CD14-positive monocyte (primary cell): Measurements from ENCODE around the gene PRKAB1. TPM values are rescaled to one million over a fixed set of nuclear protein-coding genes. Genes with fewer than 3 reads are reported as not detected.

Source experiments
- DNase-seq, 3 donors: peaks; one replicate each; pipeline ENCODE4 v3.0.0-alpha.2; 2011 to 2022
- H2AFZ ChIP-seq: 2 replicates; pipeline ENCODE4 v1.6.0; 2012; ENCODE audit warnings: mild to moderate bottlenecking, low read depth, low read length, inconsistent platforms; ENCODE audit not compliant: insufficient read depth, poor library complexity, severe bottlenecking
- H3K27ac ChIP-seq, 2 donors: 1 replicate in 1 of 2; 2 replicates in 1 of 2; pipeline ENCODE4 v1.5.1; 2012 to 2013; ENCODE audit warnings: low read length in 2 of 2, control low read depth in 1 of 2, inconsistent platforms in 1 of 2, low read depth in 1 of 2, mild to moderate bottlenecking in 1 of 2
- H3K27me3 ChIP-seq, 2 donors: one replicate each; pipeline versions ENCODE4 v1.6.0 to v1.6.1; 2011 to 2013; ENCODE audit warnings: low read length in 2 of 2; ENCODE audit not compliant: control insufficient read depth in 2 of 2, insufficient read depth in 2 of 2
- H3K36me3 ChIP-seq, 2 donors: replicated peaks in 1 of 2; 1 replicate in 1 of 2; 2 replicates in 1 of 2; pipeline versions ENCODE4 v1.5.1 to v1.6.1; 2012 to 2013; ENCODE audit warnings: low read length in 2 of 2, control low read depth in 1 of 2, inconsistent platforms in 1 of 2, mild to moderate bottlenecking in 1 of 2; ENCODE audit not compliant: insufficient read depth in 2 of 2, control insufficient read depth in 1 of 2
- H3K4me1 ChIP-seq, 2 donors: 1 replicate in 1 of 2; 2 replicates in 1 of 2; pipeline versions ENCODE4 v1.5.1 to v1.6.1; 2012 to 2013; ENCODE audit warnings: low read length in 2 of 2, control low read depth in 1 of 2, inconsistent platforms in 1 of 2, mild to moderate bottlenecking in 1 of 2, moderate library complexity in 1 of 2; ENCODE audit not compliant: insufficient read depth in 2 of 2, control insufficient read depth in 1 of 2
- H3K4me2 ChIP-seq: replicated peaks from 2 replicates; pipeline ENCODE3; 2012; ENCODE audit warnings: low read length, moderate library complexity, mild to moderate bottlenecking; ENCODE audit not compliant: poor library complexity, severe bottlenecking; ENCODE audit errors: extremely low read depth
- H3K4me3 ChIP-seq, 3 experiments: fragments of 200-600 bp in 1 of 3; sonication (generic) in 1 of 3; replicated peaks in 1 of 3; 1 replicate in 2 of 3; 2 replicates in 1 of 3; pipeline ENCODE4 v1.5.1; 2011 to 2013; ENCODE audit warnings: low read length in 3 of 3, mild to moderate bottlenecking in 3 of 3, control low read depth in 2 of 3, low read depth in 2 of 3, inconsistent platforms in 1 of 3, moderate library complexity in 1 of 3
- H3K79me2 ChIP-seq: 2 replicates; pipeline ENCODE4 v1.6.0; 2012; ENCODE audit warnings: mild to moderate bottlenecking, control low read depth, inconsistent platforms, low read length, moderate library complexity; ENCODE audit not compliant: insufficient read depth
- H3K9ac ChIP-seq: 2 replicates; pipeline ENCODE4 v1.6.0; 2017; ENCODE audit warnings: low read length, mild to moderate bottlenecking; ENCODE audit not compliant: insufficient read depth, poor library complexity, severe bottlenecking
- H3K9me3 ChIP-seq, 2 donors: replicated peaks in 1 of 2; 1 replicate in 1 of 2; 2 replicates in 1 of 2; pipeline versions ENCODE4 v1.5.1 to v1.6.1; 2012 to 2013; ENCODE audit warnings: low read length in 2 of 2, control low read depth in 1 of 2; ENCODE audit not compliant: control insufficient read depth in 1 of 2, insufficient read depth in 1 of 2
- H4K20me1 ChIP-seq: 2 replicates; pipeline ENCODE4 v1.6.0; 2012; ENCODE audit warnings: mild to moderate bottlenecking, low read length, control low read depth, moderate library complexity; ENCODE audit not compliant: insufficient read depth
- H3K27ac Mint-ChIP-seq, 7 donors: one replicate each; pipeline ENCODE4 v1.8.0; 2020; ENCODE audit warnings: mild to moderate bottlenecking in 7 of 7, mixed read lengths in 7 of 7, moderate library complexity in 6 of 7, inconsistent platforms in 2 of 7
- H3K27me3 Mint-ChIP-seq, 3 donors: one replicate each; pipeline ENCODE4 v1.8.0; 2021 to 2022; ENCODE audit warnings: low read depth in 3 of 3, mild to moderate bottlenecking in 3 of 3, mixed read lengths in 3 of 3, moderate library complexity in 3 of 3, inconsistent platforms in 1 of 3
- H3K36me3 Mint-ChIP-seq, 2 donors: one replicate each; pipeline ENCODE4 v1.8.0; 2020; ENCODE audit warnings: mixed read lengths in 2 of 2, inconsistent platforms in 1 of 2, mild to moderate bottlenecking in 1 of 2
- H3K4me1 Mint-ChIP-seq: one replicate; pipeline ENCODE4 v1.8.0; 2020; ENCODE audit warnings: mild to moderate bottlenecking, mixed read lengths
- H3K4me3 Mint-ChIP-seq, 2 donors: one replicate each; pipeline ENCODE4 v1.8.0; 2020; ENCODE audit warnings: mild to moderate bottlenecking in 2 of 2, mixed read lengths in 2 of 2, moderate library complexity in 1 of 2
- H3K9me3 Mint-ChIP-seq, 7 donors: one replicate each; pipeline ENCODE4 v1.8.0; 2020 to 2022; ENCODE audit warnings: mixed read lengths in 7 of 7, mild to moderate bottlenecking in 6 of 7, moderate library complexity in 6 of 7, inconsistent platforms in 2 of 7
- CTCF ChIP-seq: fragments of 200-600 bp; IDR thresholded peaks from one replicate; pipeline ENCODE4 v1.8.0; 2022; ENCODE audit warnings: antibody characterized with exemption, mild to moderate bottlenecking
- WGBS: methylation state at CpG from one replicate; pipeline ENCODE4 v1.1.5; 2013; ENCODE audit warnings: missing lambda C conversion rate; ENCODE audit not compliant: insufficient coverage; 5-methylcytosine and 5-hydroxymethylcytosine counted together
- intact Hi-C, 2 donors: fragments of 100-400 bp; cut with micrococcal nuclease; formaldehyde crosslinking; loops; one replicate each; pipeline versions ENCODE4 v1.15.0 to v1.15.1; 2023
- polyA plus RNA-seq, 3 donors: library from polyadenylated mRNA; depleted of rRNA in 1 of 3; unstranded in 2 of 3; stranded (reverse) in 1 of 3; fragments of 300-500 nt in 2 of 3; fragments of >200 nt in 1 of 3; fragmentation: Illumina TruSeq in 2 of 3; gene quantifications; 1 replicate in 2 of 3; 2 replicates in 1 of 3; pipeline ENCODE4 v1.2.3, GENCODE V29; 2012 to 2021

PRKAB1 gene
- polyA plus RNA-seq, 3 donors = 20.5 to 35.9 (median 23.0) TPM

DNA sequence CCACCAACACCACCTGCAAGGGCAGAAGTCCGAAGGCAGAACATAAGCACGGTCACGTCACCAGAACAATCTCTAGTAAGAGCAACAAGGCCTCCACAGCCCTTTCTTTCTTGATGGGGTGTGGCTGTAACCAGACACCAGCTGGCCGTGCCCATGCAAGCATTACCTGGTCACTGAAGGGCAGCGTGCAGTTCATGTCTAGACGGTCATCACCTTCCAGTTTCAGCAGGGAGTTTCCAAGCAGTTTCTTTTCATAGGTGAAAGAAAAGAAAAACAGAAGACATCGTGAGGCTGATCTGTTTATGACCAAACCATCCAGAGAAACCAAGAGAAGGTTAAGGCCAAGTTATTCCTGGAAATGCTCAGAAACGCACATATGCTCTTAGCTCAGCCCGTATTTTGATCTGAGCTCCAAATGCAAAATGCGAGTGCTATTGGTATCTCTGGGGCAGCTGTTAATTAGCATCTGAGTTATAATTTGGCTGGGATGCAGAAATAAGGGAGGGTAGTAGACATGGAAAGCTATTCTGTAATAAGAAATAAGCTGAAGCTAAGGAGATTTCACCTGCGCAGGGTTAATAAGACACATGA is 42.5 kb downstream of the PRKAB1 start:
- Histone ChIP-seq H4K20me1 (no peaks in the 10 kb centered on the region), H3K9me3 (no peaks in the 10 kb centered on the region), H3K9ac (no peak overlapping the region), H3K79me2 (no peaks in the 10 kb centered on the region), H3K4me2 (no peak overlapping the region), H3K27ac (no peak overlapping the region), H3K27me3 (no peaks in the 10 kb centered on the region), H3K4me3 (no peak overlapping the region), H3K4me1 (no peaks in the 10 kb centered on the region), H3K36me3 (peaks cover 59 to 93% of the 10 kb centered on the region in 2 donors), H2AFZ (no peak overlapping the region)
- WGBS = 98% methylated on average over 7 of the region's 11 CpGs
- intact Hi-C loops = no loop called here
- H3K9me3 Mint-ChIP-seq = no peaks in the 10 kb centered on the region
- no peak for DNase-seq
- no peak for TF ChIP-seq CTCF
- no peak overlapping the region for H3K27ac Mint-ChIP-seq
- no peaks in the 10 kb centered on the region for H3K27me3 Mint-ChIP-seq
- H3K4me1 Mint-ChIP-seq = no peaks in the 10 kb centered on the region
- peaks cover 76 to 92% of the 10 kb centered on the region in 2 donors for H3K36me3 Mint-ChIP-seq
- H3K4me3 Mint-ChIP-seq = no peak overlapping the region

GRCh38 chr12:119710965-119711551 is 43.1 kb downstream of the PRKAB1 start:
- Histone ChIP-seq H3K36me3 (peaks cover 64 to 99% of the 10 kb centered on the region in 2 donors), H3K27ac (no peak overlapping the region), H2AFZ (no peak overlapping the region), H4K20me1 (no peaks in the 10 kb centered on the region), H3K9me3 (no peaks in the 10 kb centered on the region), H3K4me1 (no peaks in the 10 kb centered on the region), H3K9ac (no peak overlapping the region), H3K27me3 (no peaks in the 10 kb centered on the region), H3K79me2 (no peaks in the 10 kb centered on the region), H3K4me2 (no peak overlapping the region), H3K4me3 (no peak overlapping the region)
- intact Hi-C loops = no loop called here
- TF ChIP-seq CTCF = no peak
- Mint-ChIP-seq H3K9me3 (no peaks in the 10 kb centered on the region), H3K4me1 (no peaks in the 10 kb centered on the region), H3K36me3 (peaks cover 79 to 94% of the 10 kb centered on the region in 2 donors), H3K27ac (no peak overlapping the region), H3K27me3 (no peaks in the 10 kb centered on the region), H3K4me3 (no peak overlapping the region)
- WGBS = 100% methylated on average over 4 of the region's 15 CpGs
- no peak for DNase-seq
